Ascending aorta (tissue), 2 donors: ENCODE data around the gene ATP1B1. TPM values are rescaled to one million over a fixed set of nuclear protein-coding genes. Genes with fewer than 3 reads are reported as not detected.

Experiments
- DNase-seq, 2 donors: peaks; one replicate each; pipeline ENCODE4 v3.0.0-alpha.2; 2019; ENCODE audit warnings: low spot score in 2 of 2
- H3K27ac ChIP-seq, 2 donors: fragments of 200-600 bp; sonication (generic); one replicate each; pipeline ENCODE4 v1.5.1; 2016 to 2017; ENCODE audit warnings: mild to moderate bottlenecking in 1 of 2
- H3K27me3 ChIP-seq: fragments of 200-600 bp; sonication (generic); one replicate; pipeline ENCODE4 v1.5.1; 2017
- H3K36me3 ChIP-seq, 2 donors: fragments of 200-600 bp; sonication (generic); one replicate each; pipeline ENCODE4 v1.5.1; 2016
- H3K4me1 ChIP-seq, 2 donors: fragments of 200-600 bp; sonication (generic); one replicate each; pipeline ENCODE4 v1.5.1; 2016 to 2017; ENCODE audit warnings: mild to moderate bottlenecking in 1 of 2
- H3K4me3 ChIP-seq, 2 donors: fragments of 200-600 bp; sonication (generic); one replicate each; pipeline ENCODE4 v1.5.1; 2016 to 2017; ENCODE audit warnings: mild to moderate bottlenecking in 1 of 2
- H3K9me3 ChIP-seq, 2 donors: fragments of 200-600 bp; sonication (generic); one replicate each; pipeline ENCODE4 v1.5.1; 2016
- CTCF ChIP-seq, 3 experiments: fragments of 200-600 bp in 2 of 3; fragments of 450-650 bp in 1 of 3; sonication (generic) in 2 of 3; IDR thresholded peaks; one replicate each; pipeline ENCODE4 v1.5.1; 2016 to 2019; ENCODE audit warnings: antibody characterized with exemption in 3 of 3, mild to moderate bottlenecking in 1 of 3, moderate library complexity in 1 of 3
- intact Hi-C: fragments of 100-400 bp; cut with DNase I; formaldehyde crosslinking; loops from one replicate; pipeline ENCODE4 v1.15.1; 2023
- total RNA-seq: library from RNA; depleted of rRNA; stranded (reverse); fragments of >200 nt; gene quantifications from one replicate; pipeline ENCODE4 v1.1.0, GENCODE V29; 2016

The ATP1B1 gene
- total RNA-seq, 1 donor from 2014 or later = 3.5 TPM

- H3K4me3 ChIP-seq = no peak overlapping the region
- H3K27ac ChIP-seq = no peak overlapping the region
- DNase-seq = no peak
- TF ChIP-seq CTCF (IDR thresholded peaks at IDR 0.05) = no peak
- H3K36me3 ChIP-seq = no peaks in the 10 kb centered on the region
- H3K4me1 ChIP-seq = no peaks in the 10 kb centered on the region
- no peaks in the 10 kb centered on the region for H3K27me3 ChIP-seq
- intact Hi-C loops = no loop called here
- H3K9me3 ChIP-seq = no peaks in the 10 kb centered on the region
Measured at GRCh38 chr1:169137357-169137756, 30.9 kb downstream of the ATP1B1 start.

- no peaks in the 10 kb centered on the region for H3K27me3 ChIP-seq
- intact Hi-C loops = no loop called here
- H3K36me3 ChIP-seq = no peaks in the 10 kb centered on the region
- H3K4me3 ChIP-seq = no peak overlapping the region
- H3K27ac ChIP-seq = no peak overlapping the region
- H3K4me1 ChIP-seq = no peaks in the 10 kb centered on the region
- DNase-seq = no peak
- no peaks in the 10 kb centered on the region for H3K9me3 ChIP-seq
- no peak for TF ChIP-seq CTCF (IDR thresholded peaks at IDR 0.05)
Measured at GRCh38 chr1:169138866-169139670, 32.6 kb downstream of the ATP1B1 start.

- no peaks in the 10 kb centered on the region for H3K9me3 ChIP-seq
- H3K27ac ChIP-seq = no peak overlapping the region
- H3K27me3 ChIP-seq = no peaks in the 10 kb centered on the region
- no peaks in the 10 kb centered on the region for H3K36me3 ChIP-seq
- no peak for TF ChIP-seq CTCF (IDR thresholded peaks at IDR 0.05)
- no peak overlapping the region for H3K4me3 ChIP-seq
- intact Hi-C loops = no loop called here
- no peaks in the 10 kb centered on the region for H3K4me1 ChIP-seq
- DNase-seq = no peak
Measured at GRCh38 chr1:169141356-169141755, 34.9 kb downstream of the ATP1B1 start.

GRCh38 chr1:169142129-169142528 is 35.6 kb downstream of the ATP1B1 start:
- H3K4me3 ChIP-seq = no peak overlapping the region
- no peaks in the 10 kb centered on the region for H3K4me1 ChIP-seq
- DNase-seq = no peak
- no peak overlapping the region for H3K27ac ChIP-seq
- intact Hi-C loops = no loop called here
- no peaks in the 10 kb centered on the region for H3K27me3 ChIP-seq
- no peaks in the 10 kb centered on the region for H3K9me3 ChIP-seq
- no peak for TF ChIP-seq CTCF (IDR thresholded peaks at IDR 0.05)
- no peaks in the 10 kb centered on the region for H3K36me3 ChIP-seq

GRCh38 chr1:169143346-169143745 is 36.9 kb downstream of the ATP1B1 start:
- H3K27me3 ChIP-seq = no peaks in the 10 kb centered on the region
- no peak overlapping the region for H3K27ac ChIP-seq
- no peaks in the 10 kb centered on the region for H3K4me1 ChIP-seq
- no peak overlapping the region for H3K4me3 ChIP-seq
- intact Hi-C loops = no loop called here
- no peak for TF ChIP-seq CTCF (IDR thresholded peaks at IDR 0.05)
- H3K36me3 ChIP-seq = no peaks in the 10 kb centered on the region
- no peaks in the 10 kb centered on the region for H3K9me3 ChIP-seq
- DNase-seq = no peak
